ENCODE data around the gene KIF3A.

KIF3A gene

DNA sequence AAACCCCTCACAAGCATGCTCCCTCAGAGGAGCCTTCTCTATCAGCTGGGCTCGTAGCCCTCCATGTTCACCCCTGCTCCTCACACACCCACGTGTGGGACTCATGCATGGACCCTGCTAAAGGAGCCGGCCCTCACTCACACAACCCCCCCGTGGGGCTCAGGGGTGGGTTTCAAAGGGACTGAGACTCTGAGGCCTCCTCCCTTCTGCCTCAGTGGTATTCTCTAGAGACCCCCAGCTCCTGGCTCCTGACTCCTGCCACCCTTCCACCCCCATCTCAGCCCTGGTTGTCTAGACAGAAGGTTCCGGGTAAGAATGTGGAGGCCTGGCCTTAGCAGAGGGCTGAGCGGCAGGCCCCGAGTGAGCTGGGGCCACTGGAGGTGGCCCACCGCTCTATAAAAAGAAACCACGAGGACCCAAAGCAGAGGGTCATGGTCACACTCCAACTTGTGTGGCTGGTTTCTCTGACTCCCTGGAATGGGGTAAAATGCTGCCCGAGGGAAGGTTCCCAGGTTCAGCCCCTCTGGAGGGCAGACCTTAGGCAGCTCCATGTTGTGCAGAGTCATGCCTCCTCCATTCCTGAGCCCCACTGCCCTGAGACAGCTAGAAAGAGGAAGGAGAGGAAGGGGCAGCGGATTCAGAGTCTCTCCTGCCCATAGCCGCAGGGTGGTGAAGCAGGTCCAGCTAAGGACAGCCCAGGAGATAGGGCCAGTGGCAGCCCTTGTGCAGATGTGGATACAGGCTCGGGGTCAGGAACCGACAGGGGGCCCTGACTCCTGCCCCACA, 28.9 kb upstream of the KIF3A start:
- Histone ChIP-seq H3K27me3 (ENCODE audit: control insufficient read depth, low read length) (peaks cover 4% of the 10 kb centered on the region), H3K79me2 (ENCODE audit: control insufficient read depth, low read length) (no peaks in the 10 kb centered on the region), H3K9me3 (ENCODE audit: control insufficient read depth, insufficient read depth, low read length) (no peaks in the 10 kb centered on the region), H3K4me1 (ENCODE audit: control insufficient read depth, low read length) (no peaks in the 10 kb centered on the region), H3K27ac (ENCODE audit: low read depth, low read length) (no peak overlapping the region), H3K9me2 (replicated peaks; ENCODE audit: control insufficient read depth, low read length) (no peaks in the 10 kb centered on the region), H3K36me3 (ENCODE audit: control insufficient read depth, low read length) (no peaks in the 10 kb centered on the region), H3K4me2 (ENCODE audit: low read length) (no peak overlapping the region), H4K20me1 (ENCODE audit: control insufficient read depth, insufficient read depth, low read depth, low read length) (no peaks in the 10 kb centered on the region), H3F3A (ENCODE audit: control insufficient read depth, insufficient read depth) (no peaks in the 10 kb centered on the region), H3K4me3 (ENCODE audit: low read length) (no peak overlapping the region)
- TF ChIP-seq, protein P1, sequence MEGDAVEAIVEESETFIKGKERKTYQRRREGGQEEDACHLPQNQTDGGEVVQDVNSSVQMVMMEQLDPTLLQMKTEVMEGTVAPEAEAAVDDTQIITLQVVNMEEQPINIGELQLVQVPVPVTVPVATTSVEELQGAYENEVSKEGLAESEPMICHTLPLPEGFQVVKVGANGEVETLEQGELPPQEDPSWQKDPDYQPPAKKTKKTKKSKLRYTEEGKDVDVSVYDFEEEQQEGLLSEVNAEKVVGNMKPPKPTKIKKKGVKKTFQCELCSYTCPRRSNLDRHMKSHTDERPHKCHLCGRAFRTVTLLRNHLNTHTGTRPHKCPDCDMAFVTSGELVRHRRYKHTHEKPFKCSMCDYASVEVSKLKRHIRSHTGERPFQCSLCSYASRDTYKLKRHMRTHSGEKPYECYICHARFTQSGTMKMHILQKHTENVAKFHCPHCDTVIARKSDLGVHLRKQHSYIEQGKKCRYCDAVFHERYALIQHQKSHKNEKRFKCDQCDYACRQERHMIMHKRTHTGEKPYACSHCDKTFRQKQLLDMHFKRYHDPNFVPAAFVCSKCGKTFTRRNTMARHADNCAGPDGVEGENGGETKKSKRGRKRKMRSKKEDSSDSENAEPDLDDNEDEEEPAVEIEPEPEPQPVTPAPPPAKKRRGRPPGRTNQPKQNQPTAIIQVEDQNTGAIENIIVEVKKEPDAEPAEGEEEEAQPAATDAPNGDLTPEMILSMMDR (IDR thresholded peaks at IDR 0.05; ENCODE audit: low read depth, low read length, poor library complexity, severe bottlenecking), result no peak
- TF ChIP-seq EZH2phosphoT487 (IDR thresholded peaks at IDR 0.05; ENCODE audit: borderline replicate concordance, low read length), result no peak

DNA sequence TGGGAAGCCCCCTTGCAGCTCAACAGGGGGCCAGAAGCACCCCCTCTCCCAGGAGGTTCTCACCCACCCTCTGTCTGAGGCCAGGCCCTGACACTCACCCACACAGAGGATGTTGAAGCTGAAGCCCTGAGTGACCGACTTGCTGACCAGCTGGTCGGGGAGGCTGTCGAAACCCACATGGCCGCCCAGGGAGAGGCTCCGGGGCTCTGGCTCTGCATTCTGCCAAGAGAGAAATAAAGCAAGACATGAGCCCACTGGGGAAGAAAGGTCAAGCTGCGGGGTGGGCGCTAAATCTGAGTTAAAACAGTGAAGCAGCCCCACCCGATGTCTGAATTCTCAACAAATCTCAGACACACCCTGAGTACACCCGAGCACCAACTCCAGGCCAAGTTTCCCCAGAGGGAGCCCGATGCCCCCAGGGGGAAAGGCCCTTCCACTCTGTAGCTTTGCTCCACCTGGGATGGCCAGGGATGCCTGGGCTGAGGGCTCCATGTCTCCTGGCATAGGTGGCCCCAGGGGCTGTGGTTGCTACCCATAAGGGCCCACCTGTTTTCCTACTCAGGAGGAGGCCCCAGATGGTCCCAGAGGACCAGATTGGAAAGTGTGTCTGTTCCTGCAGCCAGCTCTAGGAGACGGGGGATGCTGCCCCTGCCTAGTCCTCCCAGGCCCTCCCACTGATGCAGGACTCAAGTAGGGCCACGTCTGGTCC, 28.1 kb upstream of the KIF3A start:
- Histone ChIP-seq H3F3A (ENCODE audit: control insufficient read depth, insufficient read depth) (no peaks in the 10 kb centered on the region), H3K79me2 (ENCODE audit: control insufficient read depth, low read length) (no peaks in the 10 kb centered on the region), H3K9me2 (replicated peaks; ENCODE audit: control insufficient read depth, low read length) (no peaks in the 10 kb centered on the region), H3K4me3 (ENCODE audit: low read length) (no peak overlapping the region), H3K36me3 (ENCODE audit: control insufficient read depth, low read length) (no peaks in the 10 kb centered on the region), H3K27me3 (ENCODE audit: control insufficient read depth, low read length) (peaks cover 4% of the 10 kb centered on the region), H3K27ac (ENCODE audit: low read depth, low read length) (no peak overlapping the region), H3K4me2 (ENCODE audit: low read length) (no peak overlapping the region), H3K4me1 (ENCODE audit: control insufficient read depth, low read length) (no peaks in the 10 kb centered on the region), H3K9me3 (ENCODE audit: control insufficient read depth, insufficient read depth, low read length) (no peaks in the 10 kb centered on the region), H4K20me1 (ENCODE audit: control insufficient read depth, insufficient read depth, low read depth, low read length) (no peaks in the 10 kb centered on the region)
- TF ChIP-seq, protein P1 (IDR thresholded peaks at IDR 0.05; ENCODE audit: low read depth, low read length, poor library complexity, severe bottlenecking), result no peak
- TF ChIP-seq EZH2phosphoT487 (IDR thresholded peaks at IDR 0.05; ENCODE audit: borderline replicate concordance, low read length), result no peak

DNA sequence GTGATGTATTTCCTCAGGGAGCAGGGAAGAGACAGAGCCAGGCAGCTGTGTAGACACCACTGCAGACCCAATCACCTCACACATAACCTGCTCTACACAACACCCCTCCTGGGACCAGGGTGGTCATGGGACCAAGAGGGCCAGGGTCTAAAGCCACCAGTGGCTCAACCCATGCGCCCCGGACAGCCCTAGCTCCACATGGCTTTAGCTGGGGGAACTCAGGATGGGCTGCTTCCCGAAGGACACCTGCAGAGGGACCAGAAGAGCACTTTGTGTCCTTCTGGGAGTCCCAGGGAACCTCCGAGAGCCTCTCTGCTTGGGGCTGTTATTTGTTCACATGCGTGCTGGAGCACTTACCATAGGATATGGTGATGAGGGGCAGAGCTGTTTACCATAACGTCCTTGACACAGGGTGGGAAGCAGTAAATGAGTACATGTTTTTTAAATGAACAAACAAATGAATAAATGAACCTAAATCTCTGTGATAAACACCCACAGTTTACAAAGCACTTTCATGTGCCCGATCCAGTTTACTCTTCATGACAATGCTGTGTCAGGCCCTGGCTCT, 27.4 kb upstream of the KIF3A start:
- H3K4me1 ChIP-seq (ENCODE audit: control insufficient read depth, low read length), result no peaks in the 10 kb centered on the region
- no peaks in the 10 kb centered on the region for H3K79me2 ChIP-seq (ENCODE audit: control insufficient read depth, low read length)
- H3K4me2 ChIP-seq (ENCODE audit: low read length), result no peak overlapping the region
- peaks cover 4% of the 10 kb centered on the region for H3K27me3 ChIP-seq (ENCODE audit: control insufficient read depth, low read length)
- no peaks in the 10 kb centered on the region for H4K20me1 ChIP-seq (ENCODE audit: control insufficient read depth, insufficient read depth, low read depth, low read length)
- H3K27ac ChIP-seq (ENCODE audit: low read depth, low read length), result no peak overlapping the region
- H3F3A ChIP-seq (ENCODE audit: control insufficient read depth, insufficient read depth), result no peaks in the 10 kb centered on the region
- no peaks in the 10 kb centered on the region for H3K36me3 ChIP-seq (ENCODE audit: control insufficient read depth, low read length)
- no peaks in the 10 kb centered on the region for H3K9me2 ChIP-seq (replicated peaks; ENCODE audit: control insufficient read depth, low read length)
- no peak overlapping the region for H3K4me3 ChIP-seq (ENCODE audit: low read length)
- TF ChIP-seq EZH2phosphoT487 (IDR thresholded peaks at IDR 0.05; ENCODE audit: borderline replicate concordance, low read length), result no peak
- TF ChIP-seq, protein P1 (IDR thresholded peaks at IDR 0.05; ENCODE audit: low read depth, low read length, poor library complexity, severe bottlenecking), result no peak
- no peaks in the 10 kb centered on the region for H3K9me3 ChIP-seq (ENCODE audit: control insufficient read depth, insufficient read depth, low read length)
